HG03558 (cell line): ENCODE results near the gene RPH3AL.
"Not testable (repeated sequence)": the region's sequence is repeated elsewhere in the genome, so short reads cannot be mapped to it uniquely, and the experiment has no call there.

Experiments used
- ATAC-seq: cut with Tn5 transposase; IDR thresholded peaks from one replicate; pipeline ENCODE4 v1.9.1; 2021; ENCODE audit warnings: moderate number of reproducible peaks; ENCODE audit not compliant: unreplicated experiment; ENCODE audit errors: extremely low read depth

RPH3AL gene

DNA sequence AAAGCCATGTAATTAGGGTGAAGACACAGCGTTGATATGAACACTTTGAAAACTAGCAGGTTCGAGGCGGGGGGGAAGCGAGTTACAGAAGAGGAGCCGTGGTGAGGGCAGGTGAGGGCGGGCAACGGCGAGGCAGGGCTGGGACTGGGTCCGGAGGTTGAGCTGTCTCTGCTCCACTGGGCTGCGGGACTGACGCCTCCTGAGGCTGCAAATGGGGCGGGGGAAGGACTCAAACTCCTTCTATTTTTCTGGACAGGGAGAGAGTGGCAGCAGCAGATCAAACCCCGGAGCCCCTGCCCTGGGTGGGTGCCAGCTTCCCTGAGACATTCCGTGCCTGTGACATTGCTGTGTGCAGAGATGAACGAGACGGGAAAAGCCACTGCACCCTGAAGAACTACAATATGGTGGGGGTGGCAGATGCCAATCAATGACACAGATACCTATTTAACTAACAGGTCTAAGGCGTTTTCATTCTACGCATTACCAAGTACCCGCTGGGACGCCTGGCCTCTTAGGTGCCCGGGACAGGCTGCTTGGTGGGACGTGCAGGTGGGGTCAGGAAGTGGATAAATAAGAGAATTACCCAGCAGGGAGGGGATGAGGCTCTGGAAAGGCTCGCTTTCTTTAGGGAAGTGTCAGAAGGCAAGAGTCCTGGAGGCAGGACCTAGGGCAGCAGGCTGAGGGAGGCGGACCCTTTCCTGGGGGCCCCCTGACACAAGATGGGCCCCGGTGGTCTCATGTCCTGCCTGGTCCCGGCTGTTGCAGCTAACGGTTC, 30.4 kb downstream of the RPH3AL start:
- ATAC-seq, result no peak

DNA sequence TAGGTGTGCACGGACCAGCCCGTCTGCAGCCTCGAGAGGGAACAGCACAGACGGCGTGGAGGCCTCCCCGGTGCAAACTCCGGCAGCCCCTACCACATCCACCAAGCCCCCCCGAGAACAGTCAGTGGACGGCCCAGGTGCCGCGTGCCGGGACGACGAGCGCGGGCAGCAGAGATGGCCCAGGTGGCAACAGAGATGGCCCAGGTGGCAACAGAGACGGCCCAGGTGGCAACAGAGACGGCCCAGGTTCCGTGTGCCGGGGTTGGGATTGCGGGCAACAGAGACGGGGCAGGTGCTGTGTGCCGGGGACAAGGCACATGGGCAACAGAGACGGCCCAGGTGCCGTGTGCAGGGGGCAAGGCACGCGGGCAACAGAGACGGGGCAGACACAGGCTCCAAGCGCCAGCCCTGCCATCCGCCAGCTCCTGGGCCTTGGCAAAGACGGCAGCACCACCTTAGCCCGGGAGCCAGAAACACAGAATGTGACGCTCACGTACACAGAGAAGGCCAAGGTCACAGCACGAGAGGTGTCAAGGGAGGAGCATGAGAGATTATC, 31.1 kb downstream of the RPH3AL start:
- ATAC-seq, result no peak

DNA sequence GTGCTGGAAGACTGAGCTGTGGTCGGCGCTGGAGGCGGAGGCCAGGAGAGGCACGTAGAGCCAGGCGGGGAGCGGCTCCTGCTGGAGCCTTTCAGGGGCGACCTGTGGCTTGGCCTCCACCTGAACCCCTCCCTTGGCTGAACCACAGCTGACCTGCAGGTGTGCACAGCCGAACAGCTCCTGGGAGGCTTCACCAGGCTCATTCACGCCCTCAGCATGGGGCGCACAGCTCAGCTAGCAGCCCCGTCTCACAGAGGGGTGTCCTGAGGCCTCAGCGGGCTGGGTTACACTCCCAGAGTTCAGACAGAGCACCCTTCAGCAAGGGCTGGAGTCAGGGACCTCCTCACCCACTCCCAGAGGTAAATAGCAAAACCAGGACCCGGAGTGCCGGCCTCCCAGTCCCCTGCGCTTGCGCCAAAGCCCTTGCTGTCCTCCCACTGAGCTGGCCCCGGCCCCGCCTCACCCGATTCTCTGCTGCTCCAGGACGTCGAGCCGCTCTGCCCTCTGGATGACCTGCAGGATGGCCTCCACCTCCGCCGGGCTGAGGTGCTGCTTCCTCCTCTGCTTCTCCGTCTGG, 31.7 kb downstream of the RPH3AL start:
- ATAC-seq, result no peak

DNA sequence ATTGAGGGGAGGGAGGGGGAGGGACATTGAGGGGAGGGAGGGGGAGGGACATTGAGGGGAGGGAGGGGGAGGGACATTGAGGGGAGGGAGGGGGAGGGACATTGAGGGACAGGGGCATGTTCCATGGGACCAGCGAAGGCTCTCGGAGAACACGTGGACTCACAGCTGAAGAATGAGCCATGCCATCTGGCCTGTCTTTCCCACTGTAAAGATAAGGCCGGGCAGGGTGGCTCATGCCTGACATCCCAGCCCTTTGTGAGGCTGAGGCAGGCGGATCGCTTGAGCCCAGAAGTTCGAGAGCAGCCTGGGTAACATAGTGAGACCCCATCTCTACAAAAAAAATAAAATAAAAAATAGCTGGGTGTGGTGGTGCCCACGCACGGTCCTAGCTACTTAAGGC, 32.5 kb downstream of the RPH3AL start:
- ATAC-seq, result no peak

DNA sequence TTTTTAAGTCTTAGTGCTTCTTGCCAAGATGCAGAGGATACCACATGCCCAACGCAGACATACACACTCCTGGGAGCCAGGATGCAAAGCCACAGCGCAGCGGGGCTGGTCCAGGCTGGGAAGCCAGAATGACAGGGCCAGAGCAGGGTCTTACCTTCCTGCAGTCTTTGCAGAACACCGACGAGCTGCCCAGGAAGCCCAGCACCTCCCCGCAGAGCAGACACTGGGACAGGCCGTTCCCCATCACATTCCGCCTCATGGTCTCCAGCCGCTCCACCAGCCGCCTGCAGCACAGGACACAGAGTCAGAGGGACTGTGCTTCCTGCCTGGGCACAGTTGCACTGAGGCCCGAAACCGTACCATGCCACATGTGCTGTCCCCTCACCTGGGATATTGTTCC, 33.3 kb downstream of the RPH3AL start:
- no peak for ATAC-seq

DNA sequence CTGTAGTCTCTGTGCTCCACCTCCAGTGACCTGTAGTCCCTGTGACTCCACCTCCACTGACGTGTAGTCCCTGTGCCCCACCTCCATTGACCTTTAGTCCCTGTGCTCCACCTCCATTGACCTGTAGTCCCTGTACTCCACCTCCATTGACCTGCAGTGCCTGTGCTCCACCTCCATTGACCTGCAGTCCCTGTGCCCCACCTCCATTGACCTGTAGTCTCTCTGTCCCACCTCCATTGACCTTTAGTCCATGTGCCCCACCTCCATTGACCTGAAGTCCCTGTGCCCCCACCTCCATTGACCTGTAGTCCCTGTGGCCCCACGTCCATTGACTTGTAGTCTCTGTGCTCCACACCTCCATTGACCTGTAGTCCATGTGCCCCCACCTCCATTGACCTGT, 35.5 kb downstream of the RPH3AL start:
- ATAC-seq, result not testable (repeated sequence)

DNA sequence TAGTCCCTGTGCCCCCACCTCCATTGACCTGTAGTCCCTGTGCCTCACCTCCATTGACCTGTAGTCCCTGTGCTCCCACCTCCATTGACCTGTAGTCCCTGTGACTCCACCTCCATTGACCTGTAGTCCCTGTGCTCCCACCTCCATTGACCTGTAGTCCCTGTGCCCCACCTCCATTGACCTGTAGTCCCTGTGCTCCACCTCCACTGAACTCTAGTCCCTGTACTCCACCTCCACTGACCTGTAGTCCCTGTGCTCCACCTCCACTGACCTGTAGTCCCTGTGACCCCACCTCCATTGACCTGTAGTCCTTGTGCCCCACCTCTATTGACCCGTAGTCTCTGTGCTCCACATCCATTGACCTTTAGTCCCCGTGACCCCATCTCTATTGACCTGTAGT, 37.2 kb downstream of the RPH3AL start:
- not testable (repeated sequence) for ATAC-seq

DNA sequence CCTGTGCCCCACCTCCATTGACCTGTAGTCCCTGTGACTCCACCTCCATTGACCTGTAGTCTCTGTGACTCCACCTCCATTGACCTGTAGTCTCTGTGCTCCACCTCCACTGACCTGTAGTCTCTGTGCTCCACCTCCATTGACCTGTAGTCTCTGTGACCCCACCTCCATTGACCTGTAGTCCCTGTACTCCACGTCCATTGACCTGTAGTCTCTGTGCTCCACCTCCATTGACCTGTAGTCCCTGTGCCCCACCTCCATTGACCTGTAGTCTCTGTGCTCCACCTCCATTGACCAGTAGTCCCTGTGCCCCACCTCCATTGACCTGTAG, 38.0 kb downstream of the RPH3AL start:
- not testable (repeated sequence) for ATAC-seq

DNA sequence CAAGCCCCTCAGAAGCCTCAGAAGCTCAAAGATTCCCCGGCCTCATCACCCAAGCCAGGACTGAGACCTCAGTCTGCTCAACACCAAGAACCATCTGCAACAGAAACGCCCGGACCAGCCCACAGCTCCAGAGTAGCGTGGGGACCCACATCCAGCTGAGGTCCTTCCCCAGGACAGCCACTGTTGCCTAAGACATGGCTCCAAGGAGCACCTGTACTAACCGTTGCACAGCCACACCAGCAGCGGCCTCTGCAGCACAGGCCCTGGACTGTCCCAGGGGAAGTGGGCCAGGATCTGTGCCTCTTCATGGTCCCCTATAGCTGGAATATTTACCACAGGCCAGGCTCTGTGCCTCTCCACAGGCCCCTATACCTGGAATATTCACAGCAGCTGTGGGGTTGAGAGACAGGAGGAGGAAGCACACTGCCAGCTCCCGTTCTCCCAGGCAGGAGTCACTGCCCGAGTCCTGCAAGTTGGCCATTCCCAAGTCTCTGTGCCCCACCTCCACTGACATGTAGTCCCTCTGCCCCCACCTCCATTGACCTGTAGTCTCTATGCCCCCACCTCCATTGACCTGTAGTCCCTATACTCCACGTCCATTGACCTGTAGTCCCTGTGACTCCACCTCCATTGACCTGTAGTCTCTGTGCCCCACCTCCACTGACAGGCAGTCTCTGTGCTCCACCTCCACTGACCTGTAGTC, 38.5 kb downstream of the RPH3AL start:
- no peak for ATAC-seq

DNA sequence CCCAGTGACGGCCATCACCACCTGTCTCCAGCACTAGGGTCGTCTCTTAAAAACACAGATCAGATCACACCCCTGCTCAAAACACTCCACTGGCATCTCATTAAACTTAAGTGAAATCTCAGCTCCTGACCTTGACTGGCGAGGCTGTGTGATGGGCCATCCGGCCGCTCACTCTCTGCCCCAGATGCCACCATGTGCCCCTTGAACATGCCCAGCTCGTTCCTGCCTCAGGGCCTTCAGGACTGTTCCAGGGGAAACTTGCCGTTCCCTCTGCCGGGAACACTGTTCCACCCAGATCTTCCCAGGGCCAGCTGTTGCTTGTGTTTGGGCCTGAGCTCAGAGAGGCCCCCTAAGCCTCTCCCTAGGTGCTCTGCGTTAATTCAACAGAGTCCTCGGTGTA, 39.4 kb downstream of the RPH3AL start:
- no peak for ATAC-seq

DNA sequence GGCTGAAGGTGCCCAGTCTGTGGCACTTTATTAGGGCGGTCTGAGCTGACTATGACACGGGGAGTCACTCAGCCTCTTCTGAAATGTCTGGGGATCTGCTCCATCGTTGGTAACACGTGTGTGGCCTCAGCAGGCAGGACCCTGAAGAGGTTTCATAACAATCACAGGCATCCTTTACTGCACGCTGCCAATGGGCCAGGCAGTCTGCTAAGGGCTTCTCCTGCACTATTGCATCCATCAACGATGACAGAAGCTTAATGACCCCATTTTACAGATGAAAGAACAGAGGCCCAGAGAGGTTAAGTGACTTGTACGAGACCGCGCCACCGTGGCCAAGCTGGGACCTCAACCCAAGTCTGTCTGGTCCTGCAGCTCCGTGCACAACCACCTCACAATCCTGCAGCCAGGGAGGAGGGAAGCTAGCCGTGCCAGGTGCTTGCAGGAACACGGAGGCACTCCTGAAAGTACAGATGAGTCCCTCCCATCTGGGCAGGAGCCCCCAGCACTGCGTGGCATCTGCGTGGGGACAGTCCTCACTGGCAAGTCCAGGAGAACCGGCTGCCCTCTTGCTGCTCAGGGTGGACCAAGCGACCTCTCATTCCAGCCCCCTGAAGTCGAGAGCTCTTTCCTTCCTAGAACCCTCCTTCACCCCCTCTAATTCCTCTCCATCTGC, 40.0 kb downstream of the RPH3AL start:
- ATAC-seq, result no peak

DNA sequence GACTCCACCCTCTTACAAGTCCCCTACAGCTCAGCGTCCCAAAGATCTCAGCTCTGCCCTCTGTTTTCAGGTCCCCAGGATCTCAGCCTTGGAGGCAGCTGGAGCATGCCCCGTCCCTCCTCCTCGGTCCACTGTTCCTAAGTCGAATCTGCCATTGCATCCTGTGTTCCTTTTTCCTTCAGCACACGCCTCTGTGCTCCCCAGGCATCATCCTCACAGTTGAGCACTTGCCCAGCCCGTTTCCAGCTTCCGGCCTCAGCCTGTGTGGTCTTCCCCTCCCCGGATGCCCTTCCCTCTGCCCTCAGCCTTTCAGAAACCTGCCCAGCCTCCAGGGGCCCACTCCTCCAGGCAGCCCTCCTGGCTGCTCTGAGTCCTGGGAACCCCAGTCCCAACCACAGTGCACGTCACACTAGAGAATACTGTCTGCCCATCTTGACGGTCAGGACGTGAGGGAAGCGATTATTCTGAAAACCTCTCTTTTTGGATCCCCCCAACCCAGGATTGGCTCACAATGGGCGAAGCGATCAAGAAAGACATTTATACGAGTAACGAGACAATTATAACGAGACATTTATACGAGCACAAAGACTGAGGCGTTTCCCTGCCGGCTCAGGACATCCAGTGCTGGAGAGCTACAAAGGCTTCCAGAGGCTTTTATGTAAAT, 41.4 kb downstream of the RPH3AL start:
- no peak for ATAC-seq

DNA sequence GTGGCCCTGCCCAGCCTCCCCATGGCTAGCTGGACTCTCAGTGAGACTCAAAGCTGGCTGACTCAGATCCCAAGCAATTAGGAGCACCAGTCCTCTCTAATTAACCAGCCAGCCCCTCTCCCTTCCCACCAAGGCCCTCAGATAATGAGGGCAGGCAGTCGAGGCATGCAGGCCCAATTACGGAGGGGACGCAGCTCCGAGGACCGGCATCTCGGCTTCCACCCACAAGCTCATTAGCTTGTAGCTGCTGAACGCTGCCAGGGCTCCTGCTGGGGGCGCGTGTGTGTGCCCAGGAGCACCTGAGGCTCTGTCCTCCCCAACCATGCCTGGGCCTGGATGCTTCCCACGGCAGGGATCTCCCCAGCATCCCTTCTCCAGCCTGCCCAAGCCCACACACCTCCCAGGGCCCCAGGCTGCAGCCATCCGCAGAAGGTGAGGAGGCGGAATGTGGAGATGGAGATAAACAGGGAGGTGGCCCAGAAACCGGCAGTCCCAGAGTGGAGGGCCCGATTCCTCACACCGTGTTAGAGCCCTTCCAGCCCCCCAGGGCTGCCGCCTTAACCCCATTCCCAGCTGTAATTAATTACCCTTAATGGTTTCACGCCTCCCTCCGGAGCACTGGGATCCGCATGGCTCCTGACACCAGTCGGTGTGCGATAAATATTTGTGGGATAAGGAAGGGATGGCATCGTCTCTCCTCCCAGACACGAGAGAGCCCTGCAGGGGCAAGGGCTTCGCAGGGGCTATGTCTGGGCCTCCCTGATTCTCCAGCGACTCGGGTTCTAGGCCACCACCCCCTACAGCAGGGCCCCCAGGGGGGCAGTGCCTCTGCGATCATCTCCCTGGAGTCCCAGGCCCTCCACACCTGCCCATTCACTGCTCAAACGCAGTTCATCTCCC, 42.2 kb downstream of the RPH3AL start:
- no peak for ATAC-seq

DNA sequence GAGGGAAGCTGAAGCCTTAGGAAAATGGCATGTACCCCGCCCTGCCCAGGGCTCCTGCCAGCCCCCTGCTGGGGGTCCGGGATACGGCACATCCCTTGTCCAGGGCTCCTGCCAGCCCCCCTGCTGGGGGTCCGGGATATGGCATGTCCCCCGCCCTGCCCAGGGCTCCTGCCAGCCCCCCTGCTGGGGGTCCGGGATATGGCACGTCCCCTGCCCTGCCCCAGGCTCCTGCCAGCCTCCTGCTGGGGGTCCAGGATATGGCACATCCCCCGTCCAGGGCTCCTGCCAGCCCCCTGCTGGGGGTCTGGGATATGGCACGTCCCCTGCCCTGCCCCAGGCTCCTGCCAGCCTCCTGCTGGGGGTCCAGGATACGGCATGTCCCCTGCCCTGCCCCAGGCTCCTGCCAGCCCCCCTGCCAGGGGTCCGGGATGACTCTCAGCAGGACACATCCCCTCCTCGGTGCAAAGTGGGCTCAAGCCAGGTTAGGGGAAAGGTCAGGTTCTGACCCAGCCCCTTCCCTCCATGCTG, 43.2 kb downstream of the RPH3AL start:
- ATAC-seq, result no peak

DNA sequence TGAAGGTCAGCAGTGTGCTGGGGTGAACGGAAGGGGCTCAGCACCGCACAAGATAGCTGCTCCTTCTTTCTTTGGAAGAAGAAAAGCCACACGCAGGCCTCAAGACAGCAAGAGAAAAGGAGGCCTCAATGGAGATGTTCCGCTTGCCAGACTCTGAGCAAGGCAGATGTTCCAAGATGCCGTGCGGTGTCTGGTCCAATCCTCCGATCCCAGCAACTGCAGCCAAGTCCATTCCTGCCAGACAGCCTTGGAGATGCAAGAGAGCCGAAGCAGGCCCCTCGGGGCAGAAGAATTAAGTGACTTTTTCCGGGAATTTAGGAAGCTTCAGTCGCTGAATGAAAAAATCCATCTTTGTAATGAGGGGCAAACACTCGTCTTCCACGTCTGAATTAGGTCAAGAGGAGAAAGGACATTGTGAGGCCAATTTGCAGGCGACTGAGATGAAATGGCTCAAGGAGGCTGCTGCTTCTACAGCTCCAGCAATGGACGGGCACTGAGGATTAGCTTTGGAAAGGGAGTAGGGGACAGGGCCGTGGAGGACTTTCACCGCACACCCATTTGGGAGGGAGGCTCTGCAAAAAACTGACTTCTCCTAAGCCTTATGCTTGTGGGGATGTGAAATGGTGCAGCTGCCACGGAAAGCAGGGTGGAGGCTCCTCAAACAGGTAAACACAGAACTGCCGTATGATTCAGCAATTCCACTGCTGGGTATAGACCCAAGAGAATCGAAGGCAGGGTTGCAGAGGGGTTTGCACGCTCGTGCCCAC, 44.7 kb downstream of the RPH3AL start:
- no peak for ATAC-seq

DNA sequence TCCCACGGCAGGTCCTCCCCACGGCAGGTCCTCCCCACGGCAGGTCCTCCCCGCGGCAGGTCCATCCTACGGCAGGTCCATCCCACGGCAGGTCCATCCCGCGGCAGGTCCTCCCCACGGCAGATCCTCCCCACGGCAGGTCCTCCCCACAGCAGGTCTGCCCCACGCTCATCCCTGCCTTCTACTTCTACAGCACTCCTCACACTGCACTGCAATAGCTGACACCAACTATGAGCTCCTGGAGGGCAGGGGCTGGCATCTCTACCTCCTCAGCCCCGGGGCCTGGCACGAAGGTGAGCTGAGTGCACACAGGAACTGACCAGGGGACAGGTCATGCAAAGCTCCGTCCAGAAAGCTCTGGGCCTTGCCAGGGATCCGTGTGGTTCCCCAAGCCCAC, 45.3 kb downstream of the RPH3AL start:
- ATAC-seq, result no peak

DNA sequence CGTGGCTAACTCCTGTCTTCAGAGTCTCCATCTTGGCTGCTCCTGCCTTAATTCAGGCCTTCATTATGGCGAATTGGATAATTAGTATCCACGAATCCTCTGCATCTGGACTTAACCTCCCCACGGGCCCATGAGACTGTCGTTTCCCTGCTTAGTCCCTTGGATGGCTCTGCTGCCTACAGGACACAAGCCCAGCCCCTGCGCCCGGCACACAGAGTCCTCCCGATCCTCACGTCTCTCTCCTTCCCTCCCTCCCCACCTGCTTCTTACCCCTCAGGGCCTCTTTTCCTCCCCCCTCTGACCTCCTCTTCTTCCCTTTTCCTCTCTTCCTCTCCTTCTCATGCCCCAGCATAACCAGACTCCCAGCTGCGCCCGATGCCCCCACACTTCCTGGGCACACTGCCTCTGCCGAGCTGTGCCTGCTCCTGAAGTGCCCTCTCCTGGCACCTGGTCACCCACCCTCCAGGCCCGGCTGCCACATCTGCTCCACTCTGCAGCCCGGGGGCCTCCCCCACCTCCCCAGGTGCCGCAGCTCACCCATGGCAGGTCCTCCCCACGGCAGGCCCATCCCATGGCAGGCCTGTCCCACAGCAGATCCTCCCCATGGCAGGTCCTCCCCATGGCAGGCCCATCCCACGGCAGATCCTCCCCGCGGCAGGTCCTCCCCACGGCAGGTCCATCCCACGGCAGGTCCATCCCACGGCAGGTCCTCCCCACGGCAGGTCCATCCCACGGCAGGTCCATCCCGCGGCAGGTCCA, 45.9 kb downstream of the RPH3AL start:
- ATAC-seq, result no peak

DNA sequence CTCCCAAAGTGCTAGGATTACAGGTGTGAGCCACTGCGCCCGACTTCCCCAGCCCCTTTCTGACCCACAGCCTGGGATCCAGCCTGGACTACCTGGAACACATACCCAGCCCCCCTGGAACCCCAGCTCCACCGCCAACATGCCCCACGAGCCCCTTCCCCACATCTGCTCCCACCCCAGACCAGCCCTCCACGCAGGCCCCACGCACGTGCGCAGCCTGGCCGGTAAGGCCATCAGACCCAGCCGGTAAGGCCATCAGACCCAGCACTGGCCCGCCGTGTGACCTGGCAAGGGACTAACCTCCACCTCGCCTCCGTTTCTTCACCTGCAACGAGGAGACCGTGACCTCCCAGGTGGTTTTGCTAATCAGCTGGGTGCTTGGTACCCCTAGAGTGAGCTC, 46.5 kb downstream of the RPH3AL start:
- ATAC-seq, result no peak
